GM19438 (cell line): Measurements from ENCODE around the gene SMG6.

Source experiments
- ATAC-seq: cut with Tn5 transposase; IDR thresholded peaks from one replicate; pipeline ENCODE4 v1.9.1; 2021; ENCODE audit warnings: low read depth; ENCODE audit not compliant: unreplicated experiment

Gene SMG6

DNA sequence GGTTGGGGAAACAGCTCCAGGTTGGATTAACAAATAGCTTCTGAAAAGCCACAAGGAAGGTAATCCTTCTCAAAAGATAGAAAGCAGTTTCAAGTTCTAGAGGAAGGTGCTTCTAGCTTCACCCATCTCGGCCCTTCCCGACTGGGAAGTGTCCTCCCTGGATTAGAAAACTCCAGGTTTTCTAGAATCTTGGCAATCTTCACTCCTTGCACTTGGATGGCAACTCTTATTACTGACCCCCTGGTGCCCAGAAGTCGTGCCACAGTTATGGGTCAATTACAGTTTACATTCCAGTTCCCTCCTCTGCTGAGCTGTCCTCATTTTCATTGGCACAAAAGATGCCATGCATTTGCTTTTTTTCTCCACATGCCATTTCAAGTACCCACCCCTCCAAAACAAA, 65.6 kb downstream of the SMG6 start:
- ATAC-seq, result no peak

DNA sequence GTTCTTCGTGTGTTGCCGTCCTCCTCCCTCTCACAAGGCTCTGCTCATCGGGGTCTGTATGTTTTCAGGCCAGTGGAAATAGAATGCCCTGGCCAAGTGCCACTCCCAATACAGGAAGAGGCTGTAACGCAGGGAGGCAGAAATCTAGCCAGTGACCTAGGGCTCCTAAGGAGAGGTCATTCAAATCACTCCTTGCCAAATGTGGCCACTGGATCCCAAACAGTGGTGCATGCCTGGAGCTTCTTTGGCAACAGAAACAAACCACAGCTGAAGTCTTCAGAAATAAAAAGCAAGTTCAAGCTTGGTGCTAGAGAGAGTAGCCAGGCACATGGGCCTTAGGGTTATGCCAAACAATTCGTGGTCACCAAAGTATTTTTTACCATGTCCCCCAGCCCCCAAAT, 66.1 kb downstream of the SMG6 start:
- no peak for ATAC-seq

DNA sequence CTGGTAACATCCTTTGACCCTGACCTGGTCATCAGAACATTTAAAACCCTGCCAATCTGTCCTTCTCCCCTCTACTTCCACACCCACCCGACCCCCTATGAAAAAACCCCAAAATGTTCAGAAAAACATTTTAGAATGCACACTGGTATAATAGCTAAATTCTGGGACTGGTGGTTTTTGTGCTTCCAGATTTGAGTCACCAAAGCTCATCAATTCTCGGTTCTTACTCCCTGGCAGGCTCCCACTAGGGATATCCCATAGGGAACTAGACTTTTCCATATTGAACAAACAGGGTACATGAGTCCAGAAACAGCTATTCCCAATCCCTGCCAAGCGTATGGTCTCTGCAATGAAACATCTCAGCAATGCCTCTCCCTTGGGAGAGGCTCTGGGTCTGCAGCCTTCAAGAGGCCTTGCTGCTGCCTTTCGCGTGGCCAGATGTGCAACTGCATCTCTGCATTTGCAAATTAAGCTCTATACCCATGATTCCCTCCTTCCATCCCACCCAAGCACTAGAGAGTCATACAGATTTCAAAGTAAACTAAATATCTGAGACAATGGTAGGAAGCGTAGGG, 67.7 kb downstream of the SMG6 start:
- ATAC-seq, result no peak

DNA sequence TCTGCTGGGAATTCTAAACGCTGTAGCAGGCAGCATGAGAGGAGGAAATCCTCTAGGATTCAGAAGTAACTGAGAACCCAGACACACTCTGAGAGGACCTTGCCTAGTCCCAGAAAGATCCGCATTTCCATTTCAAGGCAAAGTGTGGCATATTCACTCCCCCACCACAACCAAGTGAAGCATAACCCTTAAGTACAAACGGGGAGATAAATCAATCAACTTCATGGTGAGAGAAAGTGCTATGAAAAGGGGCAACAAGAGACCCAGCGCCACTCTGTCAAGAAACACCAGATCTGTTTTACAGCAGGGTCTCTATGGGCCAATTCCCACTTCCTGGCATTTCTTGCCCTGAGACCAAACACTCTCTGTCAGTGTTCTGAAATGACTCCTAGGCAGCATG, 68.3 kb downstream of the SMG6 start:
- ATAC-seq, result no peak

DNA sequence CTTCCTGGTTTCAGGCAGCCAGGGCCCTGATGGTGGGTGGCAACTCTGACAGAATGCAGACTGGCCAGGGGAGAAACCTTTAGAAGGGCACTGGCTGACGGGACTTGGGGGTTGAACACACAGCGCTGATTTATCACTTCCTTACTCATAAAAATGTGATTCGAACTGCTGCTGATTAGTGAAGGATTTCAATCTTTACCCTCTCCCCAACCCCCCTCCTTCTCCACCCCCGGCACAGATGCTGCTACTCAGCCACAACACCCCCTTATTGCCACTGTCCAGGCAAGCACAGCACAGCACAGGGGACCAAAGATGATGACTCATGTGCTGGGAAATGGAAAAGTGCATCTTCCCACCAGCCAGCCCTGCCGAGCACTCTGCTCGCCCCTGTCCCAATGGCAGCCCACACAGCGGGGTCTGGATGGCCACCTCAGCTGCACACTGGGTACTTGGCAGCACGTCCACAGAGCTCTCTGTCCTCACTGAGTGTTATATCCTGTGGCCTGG, 70.1 kb downstream of the SMG6 start:
- no peak for ATAC-seq

DNA sequence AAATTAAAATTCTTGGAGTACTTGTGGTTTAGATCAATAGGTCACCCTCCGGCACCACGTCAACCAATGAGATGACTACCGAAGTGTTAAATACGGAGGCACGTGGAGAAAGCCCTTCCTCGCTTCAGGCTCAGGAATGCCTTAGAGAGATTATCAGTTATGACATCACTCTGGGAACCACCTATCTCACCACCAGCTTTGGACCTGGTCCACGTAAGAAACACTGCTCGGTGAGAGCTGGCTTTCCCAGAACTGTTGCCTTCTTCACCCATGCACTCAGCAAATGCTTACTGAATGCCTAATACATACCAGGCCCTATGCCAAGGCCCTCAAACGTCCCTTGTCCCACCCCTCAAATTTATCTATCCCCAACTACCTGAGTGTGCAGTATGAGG, 71.3 kb downstream of the SMG6 start:
- ATAC-seq, result no peak

DNA sequence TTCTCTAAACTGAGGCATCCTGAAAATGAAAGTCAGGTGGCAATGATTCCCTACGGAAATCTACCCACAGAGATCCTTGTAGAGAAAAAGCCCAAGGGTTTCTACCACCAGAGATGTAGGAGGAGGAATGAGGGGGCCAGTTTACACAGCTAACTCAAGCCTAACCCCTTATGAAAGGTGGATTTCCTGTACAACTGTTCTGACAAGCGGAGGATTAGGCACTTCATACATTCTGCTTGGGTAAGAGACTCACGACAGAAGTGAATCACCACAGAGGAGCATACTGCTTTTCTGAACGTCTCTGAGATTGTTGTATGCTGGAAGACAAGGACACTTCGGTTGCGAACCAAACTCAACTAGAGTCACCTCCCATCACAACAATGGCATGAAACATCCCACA, 72.7 kb downstream of the SMG6 start:
- no peak for ATAC-seq

DNA sequence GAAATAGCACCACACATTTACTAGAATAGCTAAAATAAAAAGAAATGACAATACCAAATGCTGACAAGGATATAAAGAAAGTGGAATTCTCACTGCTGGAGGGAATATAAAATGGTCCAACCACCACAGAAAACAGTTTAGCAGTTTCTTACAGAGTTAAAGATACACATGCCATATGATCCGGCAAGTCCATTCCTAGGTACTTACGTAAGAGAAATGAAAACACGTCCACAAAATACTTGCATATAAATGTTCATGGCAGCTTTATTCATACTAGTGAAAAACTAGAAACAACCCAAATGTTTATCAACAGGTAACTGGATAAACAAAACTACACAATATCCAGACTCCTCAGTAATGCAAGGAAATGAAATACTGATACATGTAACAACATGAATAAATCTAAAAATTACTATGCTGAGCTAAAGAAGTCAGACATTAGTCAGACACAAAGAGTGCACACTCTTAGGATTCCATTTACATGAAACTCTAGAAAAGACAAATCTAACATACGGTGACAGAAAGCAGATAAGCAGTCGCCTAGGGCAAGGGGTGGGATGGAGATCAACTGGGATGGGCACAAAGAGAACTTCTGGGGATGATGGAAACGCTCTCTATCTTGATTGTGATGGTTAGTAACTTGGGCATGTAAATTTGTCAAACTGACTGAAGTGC, 76.4 kb downstream of the SMG6 start:
- ATAC-seq, result no peak

DNA sequence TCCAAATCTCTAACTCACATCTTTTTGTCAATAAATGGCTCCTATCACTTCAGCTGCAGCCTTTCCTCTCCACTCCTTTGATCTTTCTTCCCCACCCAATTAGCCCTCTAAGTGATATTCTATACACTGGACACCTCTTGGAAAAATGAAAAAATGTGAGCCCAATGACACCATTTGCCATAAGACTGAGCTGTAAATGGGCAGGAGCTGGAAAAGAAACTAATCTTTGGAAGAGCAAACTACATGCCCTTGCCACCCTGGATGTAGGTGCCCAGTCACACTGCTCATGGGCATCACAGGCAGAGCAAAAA, 80.0 kb downstream of the SMG6 start:
- no peak for ATAC-seq

DNA sequence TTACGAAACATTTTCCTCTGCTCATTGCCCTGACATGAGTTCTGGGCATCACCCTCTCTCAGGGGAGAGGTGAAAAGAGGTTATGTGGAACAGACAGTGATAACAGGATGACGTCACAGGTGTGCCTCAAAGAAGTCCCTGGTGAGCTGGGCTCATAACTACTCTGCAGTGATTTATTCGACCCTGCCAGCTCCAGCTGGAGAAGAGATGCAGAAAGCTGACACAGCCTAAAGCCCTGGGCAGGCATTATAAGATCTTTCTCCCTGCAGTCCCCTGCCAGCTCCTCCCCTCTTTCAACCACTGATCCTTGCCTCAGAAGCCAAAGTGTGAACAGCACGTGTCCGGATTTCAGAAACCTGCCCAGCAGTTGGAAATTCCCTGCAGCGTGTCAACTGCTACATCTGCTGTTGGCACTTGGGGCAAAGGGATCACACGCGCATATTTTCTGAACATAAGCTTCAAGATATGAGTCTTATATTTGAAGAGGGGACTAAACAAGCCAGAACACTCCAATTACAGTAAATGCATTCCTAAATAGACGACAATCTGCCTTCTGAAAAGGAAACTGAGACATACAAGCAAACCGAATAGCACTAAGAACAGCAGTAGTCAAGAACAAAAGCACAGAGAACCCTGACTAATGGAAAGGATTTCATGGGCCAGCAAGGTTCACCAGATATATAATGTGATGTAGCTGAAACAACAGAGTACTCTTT, 80.5 kb downstream of the SMG6 start:
- no peak for ATAC-seq

DNA sequence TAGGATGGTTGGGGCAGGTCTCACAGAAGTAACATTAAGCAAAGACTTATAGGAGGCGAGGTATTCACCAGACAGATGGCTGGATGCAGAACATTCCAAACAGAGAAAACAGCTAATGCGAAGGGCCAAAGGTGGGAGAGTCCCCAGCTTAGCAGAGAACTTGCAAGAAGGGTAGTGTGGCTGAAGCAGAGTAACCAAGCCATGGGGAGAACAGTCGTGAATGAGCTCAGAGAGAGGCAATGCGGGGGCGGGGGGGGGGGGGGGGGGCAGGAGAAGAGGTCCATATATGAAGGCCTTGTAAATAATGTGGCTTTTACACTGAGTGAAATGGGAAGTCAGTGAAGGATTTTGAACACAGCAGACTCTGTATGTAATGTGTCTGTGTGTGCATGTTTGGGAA, 81.3 kb downstream of the SMG6 start:
- no peak for ATAC-seq

DNA sequence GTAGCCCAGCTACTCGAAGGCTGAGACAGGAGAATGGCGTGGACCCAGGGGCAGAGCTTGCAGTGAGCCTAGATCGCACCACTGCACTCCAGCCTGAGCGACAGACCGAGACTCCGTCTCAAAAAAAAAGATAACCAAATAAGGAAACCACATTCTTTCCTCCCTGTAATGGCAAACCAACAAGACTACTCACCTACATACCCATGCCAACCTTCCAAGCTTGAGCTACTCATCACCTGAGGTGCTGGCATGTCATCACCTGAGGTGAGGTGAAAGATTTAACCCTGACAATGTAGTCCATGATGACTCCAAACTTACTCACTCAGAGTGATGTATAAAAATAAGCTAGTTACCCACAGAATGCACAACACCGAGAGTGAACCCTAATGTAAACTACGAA, 85.2 kb downstream of the SMG6 start:
- no peak for ATAC-seq

DNA sequence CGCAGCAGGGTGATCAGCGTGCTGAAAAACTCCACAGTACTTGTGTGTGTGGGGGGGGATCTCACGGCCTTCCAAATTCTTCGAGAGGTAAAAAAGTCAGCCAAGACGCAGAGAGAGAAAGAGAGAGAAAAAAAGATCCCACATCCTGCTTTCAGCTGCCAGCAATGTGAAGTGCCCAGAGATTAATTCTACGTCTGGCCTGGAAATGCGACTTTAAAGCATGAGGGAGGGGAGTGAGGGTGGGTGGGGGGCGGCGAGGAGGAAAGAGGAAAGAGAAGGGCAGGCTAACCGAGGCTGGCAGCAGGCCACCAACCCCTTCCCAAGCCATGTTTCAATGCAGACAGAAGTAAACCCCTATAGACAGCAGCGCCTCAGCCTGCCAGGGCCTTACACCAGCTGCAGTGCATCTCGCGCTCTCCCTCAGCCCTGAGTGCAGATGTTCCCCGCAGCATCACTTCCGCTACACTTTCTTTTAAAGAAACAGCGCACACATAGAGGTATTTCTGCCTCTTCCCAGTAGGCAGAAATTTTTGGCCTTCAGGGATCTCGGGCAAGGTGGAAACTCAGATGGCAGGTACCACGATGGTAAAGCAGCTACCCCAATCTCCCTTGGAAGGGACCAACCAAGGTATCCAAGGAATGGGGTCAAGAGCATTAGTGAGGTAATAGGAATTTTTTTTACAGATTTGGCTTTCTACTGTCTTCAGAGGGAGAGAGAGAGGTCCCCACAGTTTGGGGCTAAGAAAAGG, 87.8 kb downstream of the SMG6 start:
- ATAC-seq, result peak; percentile 73

DNA sequence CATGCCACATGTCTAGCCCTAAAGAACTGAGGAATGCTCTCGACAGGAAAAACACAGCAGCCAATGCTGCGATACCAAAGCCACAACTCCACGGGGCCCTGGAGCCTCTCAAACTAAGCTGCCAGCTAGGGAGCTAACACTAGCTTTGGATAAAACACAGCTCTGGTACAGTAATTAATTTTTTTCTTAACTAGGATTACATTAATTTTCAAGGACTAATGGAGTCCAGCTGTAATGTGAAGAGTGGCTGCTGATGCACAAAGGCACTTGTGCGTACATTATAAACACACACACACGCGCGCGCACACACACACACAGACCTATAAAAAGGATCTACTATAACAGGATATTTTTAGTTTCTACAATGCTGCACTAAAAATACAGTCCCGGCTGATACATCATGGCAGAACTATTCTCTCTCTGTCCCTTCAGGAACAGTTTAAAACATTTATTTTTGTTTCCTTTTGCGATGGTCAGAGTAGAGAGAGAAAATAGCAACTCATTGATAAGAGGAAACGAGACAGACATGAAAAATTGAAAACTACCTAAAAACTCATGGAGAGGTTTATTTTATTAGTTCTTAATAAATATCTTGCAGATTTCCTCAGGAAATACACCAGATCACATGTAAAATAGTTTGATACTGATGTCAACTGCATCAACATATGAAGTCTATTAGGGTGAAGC, 88.5 kb downstream of the SMG6 start:
- no peak for ATAC-seq

DNA sequence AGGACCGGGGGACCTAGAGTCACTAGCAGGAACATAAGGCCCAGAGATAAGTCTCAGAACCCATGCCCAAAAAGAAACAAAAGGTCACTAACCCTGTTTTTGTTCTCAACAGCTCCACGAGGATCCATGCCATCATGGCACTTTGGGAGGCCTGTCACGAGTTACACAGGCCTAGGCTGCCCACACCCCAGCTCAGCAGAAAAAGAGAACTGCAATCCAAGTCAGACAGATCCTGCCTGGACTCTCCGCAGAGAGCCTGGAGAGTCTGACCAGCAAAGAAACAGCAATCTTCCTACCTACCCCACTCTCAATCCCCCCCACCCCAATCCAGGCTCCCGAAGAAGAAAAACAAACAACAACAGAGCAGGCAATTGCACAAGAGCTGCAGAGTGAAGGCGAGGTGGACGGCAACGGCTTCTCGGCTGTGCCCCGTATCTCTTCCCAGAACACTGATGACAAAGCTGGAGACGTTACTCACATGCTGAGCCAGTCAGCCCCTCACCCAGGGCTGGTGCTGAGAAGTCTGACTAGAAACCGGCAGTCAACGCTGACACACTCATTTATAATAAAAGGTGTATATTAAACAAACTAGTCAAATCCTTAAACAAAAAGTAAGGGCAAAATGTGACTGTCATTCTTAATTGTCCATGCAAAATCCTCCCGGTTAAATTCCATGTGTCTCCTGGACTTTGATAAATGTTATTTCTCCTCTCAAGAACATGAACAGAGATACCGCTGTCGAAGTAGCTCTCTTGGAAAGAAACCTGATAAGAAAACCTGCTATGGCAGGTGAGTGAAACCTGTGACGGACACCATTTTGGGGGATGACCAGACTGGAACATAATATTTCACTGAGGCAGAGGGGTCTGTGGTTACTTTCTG, 89.3 kb downstream of the SMG6 start:
- ATAC-seq, result no peak

DNA sequence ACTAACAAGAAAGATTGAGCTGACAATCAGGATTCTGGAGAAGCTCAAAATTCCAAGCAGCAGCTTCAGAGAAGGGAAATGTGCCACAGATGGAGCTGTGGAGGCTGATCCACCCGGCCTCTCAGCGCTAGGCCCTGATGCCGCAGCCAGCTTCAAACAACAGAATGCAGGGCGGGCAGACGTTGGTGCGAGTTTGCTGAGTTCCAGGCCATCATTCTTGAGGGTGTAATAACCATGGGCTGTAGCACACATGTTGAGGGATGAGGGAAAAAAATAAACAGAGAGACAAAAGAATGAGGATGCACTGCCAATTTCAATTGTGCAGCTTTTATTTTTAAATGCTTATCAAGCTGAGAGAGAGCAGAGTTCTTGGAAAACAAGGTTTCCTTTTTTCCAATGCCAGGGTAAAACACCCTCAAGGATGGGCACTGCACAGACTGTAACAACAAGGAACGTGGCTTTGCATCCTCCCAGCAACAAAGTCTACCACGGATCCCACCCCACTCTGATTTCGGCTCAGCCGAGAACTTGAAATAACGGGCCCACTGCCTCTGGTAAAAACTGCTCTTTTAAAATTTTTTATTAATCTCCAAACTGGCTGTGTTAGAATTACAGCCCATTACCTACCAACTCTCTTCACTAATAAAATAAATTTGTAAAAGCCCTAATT, 90.2 kb downstream of the SMG6 start:
- ATAC-seq, result no peak

DNA sequence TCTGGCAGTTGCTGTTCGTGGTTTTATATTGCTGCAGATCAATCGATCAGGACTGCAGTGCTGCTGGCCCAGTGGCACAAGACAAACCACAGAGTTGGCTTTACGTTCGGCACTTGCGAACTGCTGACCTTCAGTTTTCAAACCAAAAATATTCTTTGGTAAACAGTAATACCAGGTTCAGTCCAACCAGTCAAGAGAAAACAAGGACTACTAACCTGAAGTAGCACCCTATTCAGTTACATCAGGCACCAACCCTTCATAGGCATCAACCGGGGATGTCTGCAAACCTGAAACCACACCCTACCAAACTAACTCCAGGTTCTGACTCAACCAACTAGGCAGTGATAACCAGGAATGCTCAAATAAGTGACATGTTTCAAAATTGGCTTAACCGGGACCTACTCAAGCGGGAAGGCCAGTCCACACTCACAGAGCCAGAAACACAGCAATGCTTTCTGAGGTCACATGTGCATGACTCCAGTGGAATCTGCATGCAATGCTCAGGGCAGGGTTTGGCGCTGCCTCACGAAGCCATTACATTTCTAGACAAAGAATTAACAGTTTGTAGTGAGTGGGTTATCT, 91.1 kb downstream of the SMG6 start:
- no peak for ATAC-seq

DNA sequence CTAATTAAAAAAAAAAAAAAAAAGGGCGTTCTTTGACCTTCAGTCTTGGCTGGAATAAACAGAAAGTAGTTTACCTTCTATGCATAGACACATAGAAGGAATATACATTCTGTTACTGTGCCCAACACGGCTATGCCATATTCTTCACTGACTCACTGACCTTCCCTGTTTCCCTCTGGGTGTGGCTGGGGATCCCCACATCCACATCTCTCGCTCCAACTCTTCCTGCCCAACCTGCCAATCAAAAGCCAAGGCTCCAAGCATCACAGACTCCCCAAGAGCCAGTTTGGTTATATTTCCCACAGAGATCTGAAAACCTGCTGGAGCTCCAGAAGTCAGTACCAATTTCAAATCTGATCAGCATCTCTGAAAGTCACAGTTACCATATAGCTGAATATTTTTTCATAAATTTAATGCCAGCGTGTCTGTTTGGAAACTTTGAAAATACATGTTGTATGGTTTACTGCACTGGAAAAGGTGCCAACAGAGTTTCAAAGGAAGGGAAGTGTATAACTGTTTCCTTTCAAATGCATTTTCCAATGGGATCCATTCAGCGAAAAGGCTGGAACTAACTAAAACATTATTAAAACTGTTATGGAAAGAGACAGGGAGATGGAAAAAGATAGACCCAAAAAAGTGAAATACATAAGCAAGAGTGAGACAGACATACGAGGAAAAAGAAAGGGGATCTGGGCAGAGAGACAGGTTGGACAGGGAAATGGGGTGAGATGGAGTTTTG, 91.8 kb downstream of the SMG6 start:
- no peak for ATAC-seq
